WI38 (cell line): ENCODE data around the gene SCN10A.

Experiments used
- H3K4me3 ChIP-seq: 2 replicates; pipeline ENCODE4 v1.5.1; 2011; ENCODE audit warnings: low read depth, mild to moderate bottlenecking, control low read depth, low read length
- TF ChIP-seq, protein P1 (sequence below): IDR thresholded peaks from 2 replicates; pipeline ENCODE4 v1.5.1; 2012; ENCODE audit warnings: low read depth, mild to moderate bottlenecking, control low read depth, low read length

SCN10A gene

DNA sequence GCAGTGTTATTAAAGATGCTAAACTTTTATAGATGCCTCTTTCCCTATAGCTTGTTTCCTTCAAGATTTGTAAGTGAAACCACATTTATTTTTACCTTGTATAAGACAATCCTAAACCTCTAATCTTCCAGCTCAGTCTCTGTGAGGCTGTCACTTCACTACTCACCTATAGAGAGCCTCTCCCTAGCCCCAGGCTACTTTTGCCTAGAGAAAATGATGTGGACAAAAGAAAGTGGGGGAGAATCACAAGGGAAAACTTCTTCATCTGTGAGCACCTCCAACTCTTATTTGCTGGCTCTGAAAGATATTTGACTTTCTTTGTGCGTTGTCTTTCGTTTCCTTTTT, 91.7 kb downstream of the SCN10A start:
- TF ChIP-seq, protein P1, sequence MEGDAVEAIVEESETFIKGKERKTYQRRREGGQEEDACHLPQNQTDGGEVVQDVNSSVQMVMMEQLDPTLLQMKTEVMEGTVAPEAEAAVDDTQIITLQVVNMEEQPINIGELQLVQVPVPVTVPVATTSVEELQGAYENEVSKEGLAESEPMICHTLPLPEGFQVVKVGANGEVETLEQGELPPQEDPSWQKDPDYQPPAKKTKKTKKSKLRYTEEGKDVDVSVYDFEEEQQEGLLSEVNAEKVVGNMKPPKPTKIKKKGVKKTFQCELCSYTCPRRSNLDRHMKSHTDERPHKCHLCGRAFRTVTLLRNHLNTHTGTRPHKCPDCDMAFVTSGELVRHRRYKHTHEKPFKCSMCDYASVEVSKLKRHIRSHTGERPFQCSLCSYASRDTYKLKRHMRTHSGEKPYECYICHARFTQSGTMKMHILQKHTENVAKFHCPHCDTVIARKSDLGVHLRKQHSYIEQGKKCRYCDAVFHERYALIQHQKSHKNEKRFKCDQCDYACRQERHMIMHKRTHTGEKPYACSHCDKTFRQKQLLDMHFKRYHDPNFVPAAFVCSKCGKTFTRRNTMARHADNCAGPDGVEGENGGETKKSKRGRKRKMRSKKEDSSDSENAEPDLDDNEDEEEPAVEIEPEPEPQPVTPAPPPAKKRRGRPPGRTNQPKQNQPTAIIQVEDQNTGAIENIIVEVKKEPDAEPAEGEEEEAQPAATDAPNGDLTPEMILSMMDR = no peak
- H3K4me3 ChIP-seq = no peak overlapping the region

DNA sequence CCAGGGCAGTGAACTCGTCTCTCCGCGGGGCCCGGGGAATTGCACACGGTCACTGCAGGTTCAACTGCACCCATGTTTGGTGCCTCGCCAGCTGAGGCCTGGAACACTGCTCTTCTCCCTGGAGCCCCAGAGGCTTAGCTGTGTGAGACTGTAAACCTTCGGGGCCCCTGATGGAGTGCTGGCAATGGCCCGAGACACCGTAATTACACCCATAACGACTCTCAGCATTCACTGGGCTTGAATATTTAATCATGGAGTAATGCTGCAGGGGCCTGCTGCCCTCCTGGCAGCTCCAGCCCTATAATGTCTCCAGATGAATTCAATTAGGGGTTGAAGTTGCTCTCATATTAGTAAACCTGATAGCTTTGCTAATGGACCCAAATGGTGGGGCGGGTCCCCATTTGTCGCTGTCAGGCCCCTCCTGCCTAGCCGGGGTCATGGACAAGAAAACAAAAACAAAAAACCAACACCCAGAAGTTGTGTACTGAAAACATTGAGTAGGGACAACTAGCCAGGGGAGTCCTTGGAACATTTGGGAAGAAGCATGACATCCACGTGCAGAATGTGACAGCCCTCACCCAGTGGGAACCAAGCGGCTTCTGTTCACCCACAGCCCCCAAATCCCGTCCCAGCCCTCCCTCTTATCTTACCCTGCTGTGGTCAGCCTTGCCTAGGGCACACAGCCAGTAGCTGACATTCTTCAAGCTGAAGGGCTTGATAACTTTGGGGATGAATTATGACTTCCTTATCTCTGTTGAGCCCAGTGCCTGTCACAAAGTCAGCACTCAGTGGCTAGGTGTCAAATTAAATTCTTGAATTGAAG, 92.2 kb downstream of the SCN10A start:
- H3K4me3 ChIP-seq = no peak overlapping the region
- TF ChIP-seq, protein P1 = no peak

DNA sequence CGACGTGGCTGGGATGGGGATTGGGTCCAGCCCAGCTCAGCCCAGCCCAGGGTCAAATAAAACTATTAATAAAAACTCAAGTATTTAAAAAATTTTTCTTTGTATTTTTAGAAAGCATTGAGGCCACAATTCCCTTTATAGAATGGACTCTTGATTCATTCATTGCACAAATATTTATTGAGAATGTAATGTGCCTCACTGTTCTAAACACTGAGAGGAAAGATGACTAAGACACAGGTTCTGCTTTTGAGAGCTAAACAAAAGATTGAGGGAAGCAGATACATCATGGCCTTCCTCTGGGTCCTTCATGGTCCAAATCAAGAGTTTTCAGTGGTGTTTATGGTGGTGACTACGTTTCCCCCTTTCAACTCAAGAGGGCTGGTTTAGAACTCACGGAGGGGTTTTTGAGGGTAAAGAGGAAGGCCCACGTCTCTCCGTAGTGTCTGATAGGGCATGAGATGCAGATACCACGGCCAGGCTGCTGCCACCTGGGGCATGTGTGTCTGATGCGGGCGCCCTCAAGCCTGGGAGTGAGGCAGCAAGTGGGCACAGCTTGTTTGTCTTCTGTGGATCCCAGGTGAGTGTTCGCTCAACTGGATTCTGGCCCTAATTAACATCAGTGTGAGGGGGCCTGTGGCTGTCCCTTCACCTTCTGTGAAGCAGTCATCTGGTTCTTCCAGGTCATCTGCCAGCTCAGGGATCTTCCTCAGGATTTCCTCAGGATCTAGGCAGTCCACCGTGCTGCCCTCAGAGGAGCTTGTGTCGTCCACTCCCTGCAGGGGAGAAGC, 93.0 kb downstream of the SCN10A start:
- TF ChIP-seq, protein P1 = no peak
- no peak overlapping the region for H3K4me3 ChIP-seq

GRCh38 chr3:38721207-38721772, 94.7 kb downstream of the SCN10A start:
- TF ChIP-seq, protein P1 = no peak
- no peak overlapping the region for H3K4me3 ChIP-seq

DNA sequence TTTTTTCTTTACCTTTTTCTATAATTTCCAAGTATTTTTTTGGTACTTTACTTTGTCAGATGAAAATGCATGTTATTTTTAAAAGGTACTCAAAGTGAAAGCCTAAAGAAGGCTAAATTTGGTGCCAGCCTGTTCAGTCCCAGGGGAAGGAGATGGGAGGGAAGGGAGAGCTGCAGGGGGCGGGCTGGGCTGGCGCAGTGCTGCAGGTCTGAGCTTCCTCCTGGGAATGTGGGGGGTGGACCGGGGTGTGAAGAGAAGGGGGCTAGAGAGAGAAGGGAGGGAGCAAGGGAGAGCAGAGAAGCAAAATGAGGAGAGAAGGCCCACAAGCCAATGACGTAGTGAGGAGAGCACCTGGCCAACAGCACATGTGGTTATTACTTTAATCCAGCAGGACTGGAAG, 95.6 kb downstream of the SCN10A start:
- TF ChIP-seq, protein P1 = no peak
- H3K4me3 ChIP-seq = no peak overlapping the region

DNA sequence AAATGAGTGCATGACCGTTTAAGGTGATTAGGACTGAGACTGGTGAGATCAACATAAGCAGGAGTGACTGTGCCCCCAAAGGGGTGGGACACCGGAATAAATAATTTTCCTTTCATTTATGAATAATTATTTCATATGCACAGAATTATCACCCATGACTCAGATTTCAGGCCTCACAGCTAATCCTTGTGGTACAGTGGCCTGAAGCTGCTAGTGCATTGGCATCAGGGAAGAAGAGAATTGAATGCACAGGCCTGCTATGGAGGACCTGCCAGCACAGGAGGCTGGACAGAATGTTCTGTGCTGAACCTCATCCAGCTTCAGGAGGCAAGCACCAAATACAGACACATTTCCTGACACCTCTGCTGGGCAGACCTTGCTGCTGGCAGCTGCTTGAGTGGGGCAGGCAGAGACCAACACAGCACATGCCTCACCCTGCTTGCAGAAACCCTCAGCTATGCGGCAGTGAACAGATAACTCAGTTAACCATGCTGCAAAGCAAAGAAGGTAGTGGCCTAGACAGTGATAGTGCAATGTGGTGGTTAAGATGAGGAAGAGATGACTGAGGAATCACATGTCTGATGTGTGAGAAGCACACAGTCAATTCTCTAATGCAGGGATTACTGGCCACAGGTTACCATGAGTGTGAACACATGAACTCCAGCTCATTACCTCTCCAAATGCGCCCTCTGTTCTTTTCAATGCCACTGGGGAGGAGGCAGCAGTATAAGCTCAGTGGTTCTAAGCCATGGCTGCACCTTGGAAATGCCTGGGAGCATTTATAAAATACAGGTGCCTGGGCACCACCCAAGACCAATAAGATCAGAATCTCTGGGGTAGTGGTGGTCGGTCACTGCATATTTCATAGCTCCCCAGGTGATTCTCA, 98.4 kb downstream of the SCN10A start:
- H3K4me3 ChIP-seq = no peak overlapping the region
- TF ChIP-seq, protein P1 = no peak
